Fibroblast of villous mesenchyme (primary cell): Measurements from ENCODE around the gene AFDN. TPM values are rescaled to one million over a fixed set of nuclear protein-coding genes. Genes with fewer than 3 reads are reported as not detected.

Experiments
- DNase-seq: peaks from one replicate; pipeline ENCODE4 v3.0.0-alpha.2; 2010; ENCODE audit warnings: low read depth
- H3K4me3 ChIP-seq: 2 replicates; pipeline ENCODE4 v1.5.1; 2011; ENCODE audit warnings: low read depth, mild to moderate bottlenecking, low read length
- total RNA-seq: library from RNA; depleted of rRNA; stranded (reverse); fragments of >200 nt; gene quantifications from 2 replicates; pipeline ENCODE4 v1.2.3, GENCODE V29; 2012
- TF ChIP-seq, protein P1 (sequence below): IDR thresholded peaks from 2 replicates; pipeline ENCODE4 v1.5.1; 2012; ENCODE audit warnings: low read depth, mild to moderate bottlenecking, low read length; ENCODE audit not compliant: insufficient read depth

Gene AFDN
- total RNA-seq, 1 donor = 37.1 TPM

DNA sequence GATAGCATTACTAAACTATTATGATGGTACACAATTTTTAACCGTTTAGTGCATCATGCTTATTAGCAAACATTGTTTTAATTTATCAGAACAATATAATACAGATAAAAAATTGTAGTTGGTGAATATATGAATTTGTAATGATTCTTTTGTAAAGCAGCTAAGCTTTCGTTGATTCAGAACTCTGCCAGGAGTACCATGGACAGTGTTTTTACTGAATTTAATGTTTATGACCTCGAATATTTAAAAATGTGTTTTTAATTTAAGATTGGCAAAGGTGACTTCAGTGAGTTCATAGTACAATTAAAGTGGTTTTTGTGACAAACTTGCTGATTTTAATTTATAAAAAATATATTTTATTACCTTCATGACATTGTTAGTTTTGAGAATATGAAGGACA, 10.0 kb downstream of the AFDN start:
- no peak for DNase-seq
- H3K4me3 ChIP-seq = no peak overlapping the region
- TF ChIP-seq, protein P1, sequence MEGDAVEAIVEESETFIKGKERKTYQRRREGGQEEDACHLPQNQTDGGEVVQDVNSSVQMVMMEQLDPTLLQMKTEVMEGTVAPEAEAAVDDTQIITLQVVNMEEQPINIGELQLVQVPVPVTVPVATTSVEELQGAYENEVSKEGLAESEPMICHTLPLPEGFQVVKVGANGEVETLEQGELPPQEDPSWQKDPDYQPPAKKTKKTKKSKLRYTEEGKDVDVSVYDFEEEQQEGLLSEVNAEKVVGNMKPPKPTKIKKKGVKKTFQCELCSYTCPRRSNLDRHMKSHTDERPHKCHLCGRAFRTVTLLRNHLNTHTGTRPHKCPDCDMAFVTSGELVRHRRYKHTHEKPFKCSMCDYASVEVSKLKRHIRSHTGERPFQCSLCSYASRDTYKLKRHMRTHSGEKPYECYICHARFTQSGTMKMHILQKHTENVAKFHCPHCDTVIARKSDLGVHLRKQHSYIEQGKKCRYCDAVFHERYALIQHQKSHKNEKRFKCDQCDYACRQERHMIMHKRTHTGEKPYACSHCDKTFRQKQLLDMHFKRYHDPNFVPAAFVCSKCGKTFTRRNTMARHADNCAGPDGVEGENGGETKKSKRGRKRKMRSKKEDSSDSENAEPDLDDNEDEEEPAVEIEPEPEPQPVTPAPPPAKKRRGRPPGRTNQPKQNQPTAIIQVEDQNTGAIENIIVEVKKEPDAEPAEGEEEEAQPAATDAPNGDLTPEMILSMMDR = no peak

DNA sequence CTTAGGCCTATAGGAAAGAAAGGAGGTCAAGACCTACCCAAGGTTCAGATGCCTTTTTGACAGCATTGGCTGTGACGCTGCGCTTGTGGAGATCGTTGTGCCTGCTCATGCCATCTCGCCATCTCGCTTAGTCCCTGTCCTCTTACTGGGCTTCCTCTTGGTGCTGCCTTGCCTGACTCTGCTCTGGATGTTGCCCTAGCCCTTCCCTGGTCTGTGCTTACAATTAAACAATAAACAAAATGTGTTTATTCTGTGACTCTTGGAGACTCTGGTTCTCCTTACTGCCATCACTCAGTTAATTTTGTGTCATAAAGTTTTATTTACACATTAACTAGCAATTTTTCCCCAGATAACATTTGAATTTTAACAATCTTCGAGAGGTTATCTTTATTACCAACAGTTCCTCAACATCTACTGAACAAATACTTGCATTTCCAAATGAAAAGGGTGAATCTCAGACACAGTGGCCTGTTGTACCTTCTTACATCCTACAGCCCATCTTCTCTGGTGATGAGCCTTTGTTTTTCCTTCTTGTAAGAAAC, 11.6 kb downstream of the AFDN start:
- TF ChIP-seq, protein P1 = no peak
- DNase-seq = no peak
- no peak overlapping the region for H3K4me3 ChIP-seq

DNA sequence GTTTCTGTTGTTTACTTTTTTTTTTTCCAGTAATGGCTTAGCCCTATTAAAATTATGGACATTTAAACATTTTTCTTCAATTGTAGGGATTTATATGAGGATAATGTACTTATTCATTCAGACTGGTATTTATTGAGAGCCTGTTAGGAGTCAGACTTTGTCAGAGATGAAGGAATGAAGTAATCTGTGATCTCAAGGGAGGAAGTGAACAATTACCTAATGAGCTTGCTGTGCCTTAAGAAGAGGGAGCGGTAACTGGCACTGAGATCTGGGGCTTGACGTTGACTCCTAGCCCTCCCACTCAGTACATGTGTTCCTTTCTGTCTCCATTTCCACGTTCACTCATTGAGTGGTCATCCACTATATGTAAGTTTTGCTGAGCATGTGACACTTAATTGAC, 12.6 kb downstream of the AFDN start:
- DNase-seq = no peak
- TF ChIP-seq, protein P1 = no peak
- H3K4me3 ChIP-seq = no peak overlapping the region

DNA sequence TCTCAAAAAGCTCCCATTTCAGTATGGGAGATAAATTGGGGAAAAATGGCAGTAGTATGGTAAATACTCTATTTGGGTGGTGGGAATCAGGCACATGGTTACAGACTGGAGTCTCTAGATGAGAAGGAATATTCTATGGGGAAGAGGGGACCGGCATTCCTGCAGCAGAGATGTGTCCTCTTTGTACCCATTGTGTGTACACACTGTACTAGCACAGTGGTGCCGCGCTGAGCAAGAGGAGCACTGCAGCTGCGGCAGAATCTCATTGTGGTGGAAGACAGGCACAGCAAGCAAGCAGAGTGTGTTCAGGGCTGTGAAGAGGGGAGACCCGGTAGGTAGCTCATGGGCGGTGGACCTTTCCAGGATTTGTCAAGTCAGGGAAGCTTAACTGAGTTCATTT, 13.0 kb downstream of the AFDN start:
- no peak for DNase-seq
- no peak overlapping the region for H3K4me3 ChIP-seq
- TF ChIP-seq, protein P1 = no peak

DNA sequence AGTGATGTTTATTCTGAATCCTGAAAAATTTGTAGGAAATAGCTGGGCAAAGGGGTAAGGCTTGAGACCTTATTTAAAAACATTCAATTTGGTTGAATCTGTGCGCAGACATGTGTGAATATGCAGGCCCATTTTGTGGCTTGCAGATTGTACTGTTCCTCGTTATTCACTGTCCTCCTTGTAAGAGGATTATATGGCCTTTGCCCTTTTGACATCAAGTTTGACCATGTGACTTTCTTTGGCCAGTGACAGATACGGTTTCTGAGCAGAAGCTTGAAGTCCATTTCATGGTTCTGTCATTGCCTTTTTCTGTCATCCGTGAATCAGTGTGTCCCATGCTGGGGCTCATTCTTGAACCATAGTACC, 13.4 kb downstream of the AFDN start:
- H3K4me3 ChIP-seq = no peak overlapping the region
- TF ChIP-seq, protein P1 = no peak
- DNase-seq = no peak

DNA sequence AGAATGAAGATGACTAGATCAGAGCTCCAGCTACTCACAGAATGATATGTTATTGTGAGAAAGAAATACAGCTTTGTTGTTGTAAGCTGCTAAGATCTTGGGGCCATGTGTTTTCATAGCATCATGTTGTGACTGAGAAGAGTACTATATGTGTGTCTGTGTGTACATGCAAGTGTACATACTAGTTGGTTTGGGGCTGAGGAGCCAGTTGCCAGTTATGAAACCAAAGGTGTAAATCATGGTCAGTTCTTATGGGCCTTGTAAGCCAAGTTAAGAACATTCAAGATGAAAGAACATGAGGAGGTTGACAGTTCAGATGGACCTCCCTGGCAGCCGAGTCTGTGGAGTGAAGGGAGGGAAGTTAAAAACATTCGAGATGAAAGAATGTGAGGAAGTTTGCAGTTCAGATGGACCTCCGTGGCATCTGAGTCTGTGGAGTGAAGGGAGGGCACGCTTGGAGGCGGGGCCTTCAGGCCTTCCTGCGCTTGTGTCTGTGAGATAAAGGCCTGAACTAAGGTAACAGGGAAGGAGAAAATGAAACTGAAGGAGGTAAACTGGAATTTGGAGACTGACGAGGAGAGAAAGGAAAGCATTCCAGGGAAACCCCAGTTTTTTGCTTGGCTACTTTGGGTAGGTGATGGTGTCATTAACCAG, 13.9 kb downstream of the AFDN start:
- H3K4me3 ChIP-seq = no peak overlapping the region
- TF ChIP-seq, protein P1 = no peak
- no peak for DNase-seq

DNA sequence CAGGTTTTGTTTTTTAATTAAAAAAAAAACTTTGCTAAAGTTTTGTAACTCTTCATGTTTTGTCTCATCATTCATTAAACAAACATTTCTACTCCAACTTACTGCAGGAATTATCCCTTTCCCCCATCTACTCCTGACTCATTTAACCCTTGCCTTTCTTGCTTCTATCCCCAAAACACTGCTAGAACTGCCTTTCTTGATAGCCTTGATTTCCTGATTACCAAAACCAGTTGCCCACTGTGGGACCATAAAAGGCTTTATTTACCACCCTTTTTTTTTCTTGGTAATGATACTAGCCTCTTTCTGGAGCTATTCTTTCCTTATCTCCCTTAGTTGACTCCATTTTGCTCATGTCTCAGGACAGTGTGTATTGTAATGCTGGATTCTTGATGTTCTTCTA, 15.3 kb downstream of the AFDN start:
- TF ChIP-seq, protein P1 = no peak
- H3K4me3 ChIP-seq = no peak overlapping the region
- DNase-seq = no peak
